Measurements from ENCODE around the gene CIZ1. TPM values are rescaled to one million over a fixed set of nuclear protein-coding genes. Genes with fewer than 3 reads are reported as not detected.

CIZ1 gene
- total RNA-seq, 2 donors from 2014 or later, result 55.2 to 94.0 TPM

- no peak overlapping the region for H3K27ac ChIP-seq
- H3K9me3 ChIP-seq, result no peaks in the 10 kb centered on the region
- no peak overlapping the region for H3K4me3 ChIP-seq
- no peak for DNase-seq (ENCODE audit: low spot score)
- H3K4me1 ChIP-seq (replicated peaks), result no peaks in the 10 kb centered on the region
- H3K36me3 ChIP-seq, result peaks cover 0 to 39% of the 10 kb centered on the region in 2 donors
- no peaks in the 10 kb centered on the region for H3K27me3 ChIP-seq (replicated peaks; ENCODE audit: insufficient read depth)
- no peak for TF ChIP-seq CTCF (IDR thresholded peaks at IDR 0.05)
- TF ChIP-seq POLR2AphosphoS5 (IDR thresholded peaks at IDR 0.05), result no peak
- TF ChIP-seq POLR2A (IDR thresholded peaks at IDR 0.05), result no peak
- intact Hi-C loops (cut with DNase I), result no loop called here
- WGBS, result 92% methylated on average over 4 of the region's 4 CpGs
Observed at GRCh38 chr9:128167209-128167608, 24.2 kb downstream of the CIZ1 start.

GRCh38 chr9:128166169-128166568, 25.2 kb downstream of the CIZ1 start:
- Histone ChIP-seq H3K27ac (no peak overlapping the region), H3K4me3 (no peak overlapping the region), H3K36me3 (peaks cover 0 to 39% of the 10 kb centered on the region in 2 donors), H3K9me3 (no peaks in the 10 kb centered on the region), H3K27me3 (replicated peaks; ENCODE audit: insufficient read depth) (no peaks in the 10 kb centered on the region), H3K4me1 (replicated peaks) (no peaks in the 10 kb centered on the region)
- intact Hi-C loops (cut with DNase I), result no loop called here
- TF ChIP-seq POLR2AphosphoS5 (IDR thresholded peaks at IDR 0.05) (no peak), POLR2A (IDR thresholded peaks at IDR 0.05) (no peak), CTCF (IDR thresholded peaks at IDR 0.05) (no peak)
- DNase-seq (ENCODE audit: low spot score), result no peak
- 92% methylated on average over 18 of the region's 18 CpGs for WGBS

- Histone ChIP-seq H3K4me1 (replicated peaks) (no peaks in the 10 kb centered on the region), H3K27me3 (replicated peaks; ENCODE audit: insufficient read depth) (no peaks in the 10 kb centered on the region), H3K9me3 (no peaks in the 10 kb centered on the region), H3K27ac (no peak overlapping the region), H3K36me3 (peaks cover 0 to 34% of the 10 kb centered on the region in 2 donors), H3K4me3 (no peak overlapping the region)
- TF ChIP-seq POLR2A (IDR thresholded peaks at IDR 0.05) (no peak), CTCF (IDR thresholded peaks at IDR 0.05) (no peak), POLR2AphosphoS5 (IDR thresholded peaks at IDR 0.05) (no peak)
- no peak for DNase-seq (ENCODE audit: low spot score)
- WGBS, result 69% methylated on average over 14 of the region's 14 CpGs
- intact Hi-C loops (cut with DNase I), result no loop called here
Observed at GRCh38 chr9:128164307-128164885, 27.0 kb downstream of the CIZ1 start.

- no peaks in the 10 kb centered on the region for H3K4me1 ChIP-seq (replicated peaks)
- no peak overlapping the region for H3K27ac ChIP-seq
- TF ChIP-seq POLR2AphosphoS5 (IDR thresholded peaks at IDR 0.05) (no peak), CTCF (IDR thresholded peaks at IDR 0.05) (no peak), POLR2A (IDR thresholded peaks at IDR 0.05) (no peak)
- WGBS, result 89% methylated on average over 7 of the region's 10 CpGs
- intact Hi-C loops (cut with DNase I), result no loop called here
- peaks cover 0 to 27% of the 10 kb centered on the region in 2 donors for H3K36me3 ChIP-seq
- no peak overlapping the region for H3K4me3 ChIP-seq
- DNase-seq (ENCODE audit: low spot score), result no peak
- no peaks in the 10 kb centered on the region for H3K9me3 ChIP-seq
- no peaks in the 10 kb centered on the region for H3K27me3 ChIP-seq (replicated peaks; ENCODE audit: insufficient read depth)
Observed at GRCh38 chr9:128163523-128164306, 27.7 kb downstream of the CIZ1 start.
